ENCODE measurements around the gene SCN1A. TPM values are rescaled to one million over a fixed set of nuclear protein-coding genes. Genes with fewer than 3 reads are reported as not detected.

SCN1A gene
- total RNA-seq, 1 experiment from 2014 or later, result not detected

DNA sequence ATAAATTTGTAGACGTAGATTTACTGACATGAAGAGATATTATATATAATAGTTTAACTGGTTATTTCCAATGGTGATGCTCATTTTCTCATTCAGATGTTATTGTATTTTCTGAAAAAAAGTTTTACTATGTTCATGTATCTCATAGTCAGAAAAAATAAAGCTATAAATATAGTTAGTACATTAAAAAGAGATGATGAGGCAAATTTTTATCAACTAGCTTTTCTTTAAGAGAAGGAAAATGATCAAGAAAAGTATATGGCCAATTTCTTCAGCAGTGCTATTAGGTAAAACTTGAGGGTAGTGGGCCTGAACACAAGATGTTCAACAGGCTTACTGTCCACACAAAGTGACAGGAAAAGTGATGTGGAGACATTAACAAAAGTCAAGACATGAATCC lies 186.0 kb downstream of the SCN1A start:
- ChIA-PET CTCF (no interaction called here), POLR2A (no interaction called here)
- DNase-seq (ENCODE audit: low read depth, low spot score), result no peak
- in situ Hi-C loops (cut with HindIII; ENCODE audit: low pct_unique_long_range_greater_than_20kb, low sequenced_read_pairs) (no loop called here), intact Hi-C loops (cut with micrococcal nuclease; ENCODE audit: unreplicated experiment) (no loop called here)
- no peak for ATAC-seq
- H3K36me3 ChIP-seq (ENCODE audit: control insufficient read depth, insufficient read depth, low read length), result peaks cover 3% of the 10 kb centered on the region
- H3K27ac ChIP-seq (ENCODE audit: low read length), result no peak overlapping the region
- H3K9me3 ChIP-seq (ENCODE audit: control insufficient read depth, insufficient read depth, low read depth, low read length), result no peaks in the 10 kb centered on the region
- H3K4me3 ChIP-seq (ENCODE audit: low read depth in 2 of 2, low read length in 2 of 2), result no peak overlapping the region
- TF ChIP-seq CTCF (IDR thresholded peaks at IDR 0.05), result no peak
- H3K27me3 ChIP-seq (ENCODE audit: control insufficient read depth, insufficient read depth, low read length), result no peaks in the 10 kb centered on the region
- no TSS peak for BruUV-seq (replicated peaks)
- no peaks in the 10 kb centered on the region for H3K4me1 ChIP-seq (ENCODE audit: control insufficient read depth, insufficient read depth, low read length)

DNA sequence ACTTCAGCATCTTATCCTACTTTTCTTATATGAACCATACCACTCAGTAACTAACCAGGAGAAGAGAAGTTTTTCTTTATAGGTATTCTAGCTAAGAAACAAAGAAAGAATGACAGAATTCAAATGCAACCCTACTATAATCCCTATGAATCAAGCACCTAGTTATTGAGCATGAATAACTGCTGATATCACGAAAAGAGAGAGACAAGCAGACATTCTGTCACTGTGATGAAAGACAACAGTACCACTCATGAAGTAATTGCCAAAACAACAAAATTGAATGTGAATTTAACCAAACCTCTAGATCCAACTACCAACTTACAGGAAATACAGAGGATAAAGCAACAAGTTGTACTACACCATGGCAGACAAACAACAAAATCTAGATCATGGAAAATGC lies 189.6 kb downstream of the SCN1A start:
- Histone ChIP-seq H3K4me1 (ENCODE audit: control insufficient read depth, insufficient read depth, low read length) (no peaks in the 10 kb centered on the region), H3K27me3 (ENCODE audit: control insufficient read depth, insufficient read depth, low read length) (no peaks in the 10 kb centered on the region), H3K9me3 (ENCODE audit: control insufficient read depth, insufficient read depth, low read depth, low read length) (no peaks in the 10 kb centered on the region), H3K4me3 (ENCODE audit: low read depth in 2 of 2, low read length in 2 of 2) (no peak overlapping the region), H3K27ac (ENCODE audit: low read length) (no peak overlapping the region), H3K36me3 (ENCODE audit: control insufficient read depth, insufficient read depth, low read length) (peaks cover 3% of the 10 kb centered on the region)
- TF ChIP-seq, protein P1, sequence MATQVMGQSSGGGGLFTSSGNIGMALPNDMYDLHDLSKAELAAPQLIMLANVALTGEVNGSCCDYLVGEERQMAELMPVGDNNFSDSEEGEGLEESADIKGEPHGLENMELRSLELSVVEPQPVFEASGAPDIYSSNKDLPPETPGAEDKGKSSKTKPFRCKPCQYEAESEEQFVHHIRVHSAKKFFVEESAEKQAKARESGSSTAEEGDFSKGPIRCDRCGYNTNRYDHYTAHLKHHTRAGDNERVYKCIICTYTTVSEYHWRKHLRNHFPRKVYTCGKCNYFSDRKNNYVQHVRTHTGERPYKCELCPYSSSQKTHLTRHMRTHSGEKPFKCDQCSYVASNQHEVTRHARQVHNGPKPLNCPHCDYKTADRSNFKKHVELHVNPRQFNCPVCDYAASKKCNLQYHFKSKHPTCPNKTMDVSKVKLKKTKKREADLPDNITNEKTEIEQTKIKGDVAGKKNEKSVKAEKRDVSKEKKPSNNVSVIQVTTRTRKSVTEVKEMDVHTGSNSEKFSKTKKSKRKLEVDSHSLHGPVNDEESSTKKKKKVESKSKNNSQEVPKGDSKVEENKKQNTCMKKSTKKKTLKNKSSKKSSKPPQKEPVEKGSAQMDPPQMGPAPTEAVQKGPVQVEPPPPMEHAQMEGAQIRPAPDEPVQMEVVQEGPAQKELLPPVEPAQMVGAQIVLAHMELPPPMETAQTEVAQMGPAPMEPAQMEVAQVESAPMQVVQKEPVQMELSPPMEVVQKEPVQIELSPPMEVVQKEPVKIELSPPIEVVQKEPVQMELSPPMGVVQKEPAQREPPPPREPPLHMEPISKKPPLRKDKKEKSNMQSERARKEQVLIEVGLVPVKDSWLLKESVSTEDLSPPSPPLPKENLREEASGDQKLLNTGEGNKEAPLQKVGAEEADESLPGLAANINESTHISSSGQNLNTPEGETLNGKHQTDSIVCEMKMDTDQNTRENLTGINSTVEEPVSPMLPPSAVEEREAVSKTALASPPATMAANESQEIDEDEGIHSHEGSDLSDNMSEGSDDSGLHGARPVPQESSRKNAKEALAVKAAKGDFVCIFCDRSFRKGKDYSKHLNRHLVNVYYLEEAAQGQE (IDR thresholded peaks at IDR 0.05; ENCODE audit: insufficient read depth in 1 of 2, low read depth in 2 of 2, low read length in 1 of 2), result no peak
- TF ChIP-seq CTCF (IDR thresholded peaks at IDR 0.05) (no peak), POLR2AphosphoS5 (IDR thresholded peaks at IDR 0.05; ENCODE audit: low read depth, low read length) (no peak), SIN3A (IDR thresholded peaks at IDR 0.05; ENCODE audit: borderline replicate concordance, insufficient read depth, low read depth, low read length) (no peak), TCF7L2 (IDR thresholded peaks at IDR 0.05; ENCODE audit: low read depth, low read length) (no peak)
- DNase-seq (ENCODE audit: low read depth, low spot score) (no peak), ATAC-seq (no peak)
- intact Hi-C loops (cut with micrococcal nuclease; ENCODE audit: unreplicated experiment), result no loop called here
- in situ Hi-C loops (cut with HindIII; ENCODE audit: low pct_unique_long_range_greater_than_20kb, low sequenced_read_pairs), result no loop called here
- no TSS peak for BruUV-seq (replicated peaks)
- ChIA-PET POLR2A (no interaction called here), CTCF (no interaction called here)

Other genes starting within 250 kb of the SCN1A start
- gene TTC21B, start 174.2 kb downstream of the SCN1A start, total RNA-seq (2021; ENCODE audit: unreplicated experiment), result 12.4 TPM
- 0.10 TPM for gene SCN9A, start 247.9 kb upstream of the SCN1A start, total RNA-seq (2021; ENCODE audit: unreplicated experiment)